ENCODE results near the gene METTL26. TPM values are rescaled to one million over a fixed set of nuclear protein-coding genes. Genes with fewer than 3 reads are reported as not detected.

METTL26 gene
- 60.9 and 72.6 TPM in 2 replicates for total RNA-seq (2014; rRNA removed; shearing (Covaris generic))

DNA sequence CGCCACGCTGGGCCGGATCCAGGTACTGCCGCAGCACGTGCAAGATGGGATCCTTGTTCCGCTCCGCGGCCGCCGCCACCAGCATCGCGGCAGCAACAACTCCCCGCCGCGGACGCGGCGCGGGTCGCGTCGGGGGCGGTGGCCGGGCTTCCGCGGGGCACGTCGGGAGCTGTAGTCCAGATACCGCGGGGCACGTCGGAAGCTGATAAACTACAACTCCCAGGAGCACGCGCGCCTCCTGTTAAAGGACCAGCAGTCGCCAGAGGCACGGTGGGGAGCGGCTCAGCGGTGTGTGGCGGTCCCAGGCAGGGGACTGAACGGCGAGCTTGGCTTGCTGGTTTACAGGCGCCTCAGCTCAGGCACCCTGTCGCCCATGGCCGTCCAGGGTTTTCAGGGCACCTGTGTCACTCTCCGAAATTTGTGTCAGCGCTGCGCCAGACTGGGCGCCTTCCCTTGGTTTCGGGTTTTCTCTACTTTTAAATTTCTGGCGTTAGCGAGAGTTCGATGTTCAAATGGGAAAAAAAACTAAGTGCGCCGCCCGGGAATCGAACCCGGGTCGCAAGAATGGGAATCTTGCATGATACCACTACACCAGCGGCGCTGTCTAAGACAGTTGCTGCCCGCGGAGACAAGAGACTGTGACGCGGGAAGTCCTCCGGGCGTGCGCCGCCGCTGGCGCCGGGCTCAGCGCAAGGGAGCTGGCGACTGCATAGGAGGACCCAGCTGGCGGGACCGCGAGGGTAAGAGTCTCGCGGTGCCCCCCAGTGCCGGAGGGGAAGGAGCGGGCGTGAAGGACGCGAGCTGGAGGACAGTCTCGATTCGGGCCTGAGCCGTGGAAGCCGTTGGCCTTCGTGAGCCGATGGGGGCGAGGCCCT lies at the start of gene METTL26:
Gene METTL26 (minus strand): TSS at position 100 of the 875 bp plus-strand sequence. CDS start 15 bp downstream, at position 85.
- Histone ChIP-seq H3K4me3 (peak within 1 kb of the TSS; percentile 85), H3K36me3 (no peaks in the 10 kb centered on the region), H3K27ac (peak within 1 kb of the TSS; percentile 53), H3K9me3 (replicated peaks) (no peaks in the 10 kb centered on the region), H3K4me1 (0 out of 2 replicates have a peak, but pooled peaks cover 4% of the 10 kb centered on the region), H3K27me3 (no peaks in the 10 kb centered on the region)
- peak; percentile 96 for DNase-seq

DNA sequence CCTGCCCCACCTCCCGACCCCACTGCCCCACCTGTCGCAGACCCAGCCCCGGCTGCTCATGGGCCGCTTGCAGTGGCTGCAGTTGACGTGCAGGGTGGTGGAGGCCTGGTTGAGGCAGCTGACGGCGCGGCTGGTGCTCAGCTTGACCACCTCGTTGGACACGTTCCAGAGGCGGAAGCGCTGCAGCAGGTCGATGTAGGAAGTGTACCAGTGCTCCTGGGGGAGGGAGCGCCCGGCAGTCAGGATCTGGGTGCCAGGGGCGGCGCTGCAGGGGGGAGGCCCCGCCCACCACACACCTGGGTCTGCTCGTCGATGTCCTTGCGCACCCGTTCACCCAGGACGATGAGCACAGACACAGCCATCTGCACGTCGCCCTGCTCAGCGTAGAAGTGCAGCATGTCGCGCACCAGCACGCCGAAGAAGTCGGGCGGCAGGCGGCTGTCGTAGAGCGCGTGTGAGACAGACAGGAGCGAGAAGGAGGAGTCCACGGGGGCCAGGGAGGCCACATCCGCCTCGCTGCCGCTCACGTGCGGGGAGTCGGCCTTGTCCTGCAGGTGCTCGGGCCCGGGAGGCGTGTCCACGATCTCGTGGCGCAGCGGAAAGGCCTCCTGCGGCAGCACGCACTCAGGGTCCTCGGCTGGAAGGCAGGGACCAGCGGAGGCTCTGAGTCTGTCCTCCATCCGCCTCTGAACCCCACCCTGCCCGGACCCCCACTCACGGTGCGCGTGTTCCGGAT lies 49.0 kb upstream of the METTL26 start:
- Histone ChIP-seq H3K27me3 (no peaks in the 10 kb centered on the region), H3K36me3 (peaks cover 20% of the 10 kb centered on the region), H3K27ac (no peak overlapping the region), H3K9me3 (replicated peaks) (no peaks in the 10 kb centered on the region), H3K4me1 (peaks cover 10% of the 10 kb centered on the region), H3K4me3 (no peak overlapping the region)
- DNase-seq = no peak

DNA sequence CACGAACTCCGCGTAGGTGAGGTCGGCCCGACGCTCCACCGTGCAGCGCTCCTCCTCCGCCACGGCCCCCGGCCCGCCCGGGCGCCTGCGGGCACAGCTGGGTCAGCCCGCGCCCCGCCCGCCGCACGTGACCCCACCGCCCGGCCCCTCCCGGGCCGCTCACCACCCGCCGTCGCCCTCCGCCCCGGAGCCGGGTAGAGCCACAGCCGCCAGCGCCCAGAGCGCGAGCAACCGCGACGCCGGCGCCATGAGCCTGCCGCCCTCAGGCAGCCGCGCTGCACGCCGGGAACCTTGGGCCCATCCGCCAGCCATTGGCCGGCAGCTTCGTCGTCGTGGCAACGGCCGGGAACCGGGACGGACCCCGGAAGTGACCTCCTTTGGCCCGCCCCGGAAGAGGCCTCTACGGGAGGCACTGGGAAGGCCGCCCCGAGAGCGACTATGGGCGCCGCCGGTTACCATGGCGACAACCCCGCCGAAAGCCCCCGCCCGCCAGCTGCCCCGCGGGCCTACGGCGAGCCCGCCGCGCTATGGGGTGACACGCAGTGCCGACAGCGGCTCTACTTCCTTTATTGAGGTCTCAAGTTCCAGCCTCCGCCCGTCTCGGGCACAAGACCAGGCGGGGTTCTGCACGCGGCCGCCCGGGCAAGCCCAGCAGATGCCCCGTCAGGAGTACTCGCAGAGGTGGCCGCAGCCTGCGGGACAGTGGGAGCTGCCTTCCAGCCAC lies 48.1 kb upstream of the METTL26 start, which contains the start of gene JMJD8:
Gene JMJD8 (minus strand): TSS at position 264 of the 724 bp plus-strand sequence. CDS start 15 bp downstream, at position 249.
- Histone ChIP-seq H3K36me3 (peaks cover 20% of the 10 kb centered on the region), H3K27ac (no peak within 1 kb of the TSS), H3K9me3 (replicated peaks) (no peaks in the 10 kb centered on the region), H3K27me3 (no peaks in the 10 kb centered on the region), H3K4me1 (peaks cover 10% of the 10 kb centered on the region), H3K4me3 (peak within 1 kb of the TSS; percentile 56)
- peak; percentile 96 to 97 for DNase-seq

DNA sequence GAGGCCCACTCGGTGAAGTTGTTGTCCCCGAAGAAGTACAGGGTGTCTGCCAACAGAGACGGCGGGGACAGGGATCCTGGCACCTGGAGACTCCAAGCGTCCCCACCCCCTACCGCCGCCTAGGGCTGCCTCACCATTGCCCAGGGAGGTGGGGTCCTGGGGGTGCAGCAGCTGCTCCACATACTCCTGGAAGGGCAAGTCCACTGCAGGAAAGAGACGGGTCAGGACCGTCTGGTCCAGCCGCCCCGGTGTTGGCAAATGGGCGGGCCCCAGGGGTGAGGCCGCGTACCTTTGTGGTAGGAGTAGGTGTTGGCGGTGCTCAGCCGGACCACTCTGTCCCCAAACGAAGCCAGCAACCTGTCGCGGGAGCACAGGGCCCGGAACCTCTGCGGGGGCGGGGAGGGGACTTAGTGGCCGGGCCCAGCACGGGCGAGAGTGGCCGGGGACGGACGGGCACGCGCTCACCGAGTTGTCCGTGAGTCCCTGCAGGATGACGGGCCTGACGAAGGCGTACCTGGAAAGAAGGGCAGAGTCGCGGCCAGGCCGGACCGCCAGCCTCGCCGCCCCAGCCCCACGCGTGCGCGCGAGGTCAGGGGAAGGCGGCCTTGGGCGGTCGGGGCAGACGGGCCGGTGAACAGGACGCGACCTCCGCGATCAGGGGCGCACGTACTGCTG lies 47.4 kb upstream of the METTL26 start:
- Histone ChIP-seq H3K4me1 (peaks cover 17% of the 10 kb centered on the region), H3K27ac (no peak overlapping the region), H3K27me3 (no peaks in the 10 kb centered on the region), H3K4me3 (peak overlapping the region; percentile 56), H3K36me3 (peaks cover 20% of the 10 kb centered on the region), H3K9me3 (replicated peaks) (no peaks in the 10 kb centered on the region)
- DNase-seq = no peak

DNA sequence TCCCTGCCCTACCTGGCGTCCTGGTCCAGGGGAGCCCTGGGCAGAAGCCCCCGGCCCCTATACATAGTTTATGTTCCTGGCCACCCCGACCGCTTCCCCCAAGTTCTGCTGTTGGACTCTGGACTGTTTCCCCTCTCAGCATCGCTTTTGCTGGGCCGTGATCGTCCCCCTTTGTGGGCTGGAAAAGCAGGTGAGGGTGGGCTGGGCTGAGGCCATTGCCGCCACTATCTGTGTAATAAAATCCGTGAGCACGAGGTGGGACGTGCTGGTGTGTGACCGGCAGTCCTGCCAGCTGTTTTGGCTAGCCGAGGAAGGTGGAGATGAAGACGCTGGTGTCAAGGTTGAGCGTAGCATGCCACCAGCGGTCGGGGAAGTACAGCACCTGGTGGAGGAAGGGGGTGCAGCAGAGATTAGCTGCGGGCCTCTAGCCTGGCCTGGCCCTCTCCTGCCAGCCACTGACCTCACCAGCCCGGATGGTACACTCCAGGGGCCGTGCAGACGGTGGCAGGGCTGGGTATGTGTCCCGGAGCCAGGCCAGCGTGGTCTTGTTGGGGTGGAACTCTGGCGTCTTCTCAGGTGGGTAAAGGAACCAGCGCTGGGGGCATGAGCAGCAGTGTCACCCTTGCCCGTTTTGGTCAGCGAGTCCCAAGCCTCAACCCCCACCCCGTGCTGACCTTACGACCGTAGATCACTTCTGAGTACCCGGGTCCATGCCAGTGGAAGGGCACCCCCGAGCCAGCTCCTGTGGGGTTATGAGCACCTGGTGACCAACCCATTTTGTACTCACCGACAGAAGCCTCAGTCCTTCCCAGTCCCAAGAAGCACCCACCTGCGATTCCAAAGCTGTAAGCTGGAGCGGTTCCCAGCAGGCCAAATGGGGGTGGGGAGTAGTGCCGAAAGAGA lies 46.6 kb upstream of the METTL26 start:
- no peak for DNase-seq
- peaks cover 20% of the 10 kb centered on the region for H3K4me1 ChIP-seq
- no peaks in the 10 kb centered on the region for H3K27me3 ChIP-seq
- no peak overlapping the region; the same call in 1 of the 2 replicates for H3K4me3 ChIP-seq
- H3K9me3 ChIP-seq (replicated peaks) = no peaks in the 10 kb centered on the region
- peaks cover 20% of the 10 kb centered on the region for H3K36me3 ChIP-seq
- H3K27ac ChIP-seq = no peak overlapping the region

DNA sequence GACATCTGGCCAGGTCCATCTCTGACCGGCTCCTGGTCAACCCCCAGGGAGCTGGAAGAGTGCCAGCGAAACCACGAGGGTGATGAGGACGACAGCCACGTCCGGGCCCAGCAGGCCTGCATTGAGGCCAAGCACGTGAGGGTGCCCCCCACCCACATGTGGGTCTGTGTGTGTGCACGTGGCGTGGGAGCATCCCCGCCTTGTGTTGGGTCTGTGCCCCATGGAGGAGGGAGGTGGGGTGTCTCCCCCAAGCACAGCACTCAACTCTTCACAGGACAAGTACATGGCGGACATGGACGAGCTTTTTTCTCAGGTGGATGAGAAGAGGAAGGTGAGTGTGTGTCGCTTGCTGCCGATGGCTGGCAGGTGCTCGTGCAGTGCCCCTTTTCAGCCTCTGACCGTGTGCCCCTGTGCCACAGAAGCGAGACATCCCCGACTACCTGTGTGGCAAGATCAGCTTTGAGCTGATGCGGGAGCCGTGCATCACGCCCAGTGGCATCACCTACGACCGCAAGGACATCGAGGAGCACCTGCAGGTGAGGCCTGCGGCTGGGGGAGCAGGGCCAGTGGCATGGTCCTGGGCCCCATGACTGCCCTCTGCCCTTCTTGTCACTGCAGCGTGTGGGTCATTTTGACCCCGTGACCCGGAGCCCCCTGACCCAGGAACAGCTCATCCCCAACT lies 45.8 kb upstream of the METTL26 start:
- no peaks in the 10 kb centered on the region for H3K9me3 ChIP-seq (replicated peaks)
- H3K36me3 ChIP-seq = peaks cover 20% of the 10 kb centered on the region
- DNase-seq = peak; percentile 52
- peak overlapping the region; percentile 69; the same call in 1 of the 2 replicates for H3K4me3 ChIP-seq
- H3K4me1 ChIP-seq = peaks cover 20% of the 10 kb centered on the region
- no peak overlapping the region for H3K27ac ChIP-seq
- H3K27me3 ChIP-seq = no peaks in the 10 kb centered on the region

DNA sequence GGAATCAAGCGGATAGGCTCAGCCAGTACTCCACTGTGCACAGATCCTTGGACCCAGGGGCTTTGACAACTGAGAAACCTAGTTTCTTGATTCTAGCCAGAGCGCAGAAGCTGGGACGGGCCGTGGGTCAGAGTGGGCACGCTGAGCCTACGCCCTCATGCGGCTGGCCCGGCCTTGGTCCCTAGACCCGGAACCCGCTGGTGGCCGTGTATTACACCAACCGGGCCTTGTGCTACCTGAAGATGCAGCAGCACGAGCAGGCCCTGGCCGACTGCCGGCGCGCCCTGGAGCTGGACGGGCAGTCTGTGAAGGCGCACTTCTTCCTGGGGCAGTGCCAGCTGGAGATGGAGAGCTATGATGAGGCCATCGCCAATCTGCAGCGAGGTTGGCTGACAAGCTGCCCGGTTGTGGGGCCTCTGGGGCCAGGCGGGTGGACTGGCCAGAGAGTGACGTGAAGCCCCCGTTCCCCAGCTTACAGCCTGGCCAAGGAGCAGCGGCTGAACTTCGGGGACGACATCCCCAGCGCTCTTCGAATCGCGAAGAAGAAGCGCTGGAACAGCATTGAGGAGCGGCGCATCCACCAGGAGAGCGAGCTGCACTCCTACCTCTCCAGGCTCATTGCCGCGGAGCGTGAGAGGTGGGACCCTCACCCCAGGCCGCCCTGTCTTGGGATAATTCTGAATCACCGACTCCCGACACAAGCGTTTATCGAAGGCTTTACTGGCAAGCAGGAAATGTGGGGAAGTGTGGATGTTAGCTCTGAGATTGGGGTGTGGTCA lies 45.1 kb upstream of the METTL26 start:
- Histone ChIP-seq H3K27me3 (no peaks in the 10 kb centered on the region), H3K27ac (no peak overlapping the region), H3K9me3 (replicated peaks) (no peaks in the 10 kb centered on the region), H3K4me1 (peaks cover 20% of the 10 kb centered on the region), H3K4me3 (peak overlapping the region; percentile 69), H3K36me3 (peaks cover 20% of the 10 kb centered on the region)
- DNase-seq = no peak

DNA sequence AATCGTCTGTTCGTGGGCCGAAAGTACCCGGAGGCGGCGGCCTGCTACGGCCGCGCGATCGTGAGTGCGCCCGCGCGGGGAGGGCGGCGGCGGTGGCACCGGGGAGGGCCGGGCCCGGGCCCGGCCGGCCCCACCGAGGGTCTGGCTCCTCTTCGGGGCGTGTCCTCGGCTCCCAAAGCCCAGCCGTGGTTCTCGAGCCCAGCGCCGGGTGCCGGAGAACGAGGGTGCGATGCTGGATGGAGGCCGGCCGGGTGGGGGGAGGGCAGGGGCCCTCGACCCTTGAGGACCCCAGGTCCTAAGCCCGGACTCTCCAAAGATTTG lies 44.5 kb upstream of the METTL26 start:
- H3K4me3 ChIP-seq = peak overlapping the region; percentile 69
- no peak overlapping the region for H3K27ac ChIP-seq
- peaks cover 20% of the 10 kb centered on the region for H3K4me1 ChIP-seq
- no peaks in the 10 kb centered on the region for H3K9me3 ChIP-seq (replicated peaks)
- no peak for DNase-seq
- H3K27me3 ChIP-seq = no peaks in the 10 kb centered on the region
- H3K36me3 ChIP-seq = peaks cover 17% of the 10 kb centered on the region

DNA sequence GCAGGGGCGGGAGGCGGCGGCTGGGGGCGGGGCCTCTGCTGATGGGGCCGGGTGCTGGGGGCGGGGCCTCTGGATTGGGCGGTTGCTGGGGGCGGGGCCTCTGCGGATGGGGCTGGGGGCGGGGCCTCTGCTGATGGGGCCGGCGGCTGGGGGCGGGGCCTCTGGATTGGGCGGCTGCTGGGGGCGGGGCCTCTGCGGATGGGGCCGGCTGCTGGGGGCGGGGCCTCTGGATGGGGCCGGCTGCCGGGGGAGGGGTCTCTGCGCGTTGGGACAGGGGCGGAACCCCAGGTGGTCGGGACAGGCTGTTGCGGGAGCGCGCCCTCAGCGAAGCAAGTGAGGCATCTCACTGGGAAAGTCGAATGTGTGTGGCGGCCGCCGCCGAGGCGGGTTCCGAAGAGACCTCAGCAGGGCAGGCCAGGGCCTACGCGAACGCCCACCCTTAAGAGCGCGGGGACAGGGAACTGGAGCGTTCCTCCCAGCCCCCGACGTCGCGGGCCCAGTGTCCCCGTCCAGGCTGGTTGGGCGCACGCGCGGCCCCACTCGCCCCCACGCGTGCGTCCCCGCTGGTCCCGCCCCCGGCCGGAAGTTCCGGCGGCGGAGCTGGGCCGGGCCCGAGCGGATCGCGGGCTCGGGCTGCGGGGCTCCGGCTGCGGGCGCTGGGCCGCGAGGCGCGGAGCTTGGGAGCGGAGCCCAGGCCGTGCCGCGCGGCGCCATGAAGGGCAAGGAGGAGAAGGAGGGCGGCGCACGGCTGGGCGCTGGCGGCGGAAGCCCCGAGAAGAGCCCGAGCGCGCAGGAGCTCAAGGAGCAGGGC lies 43.9 kb upstream of the METTL26 start, which contains the start of gene STUB1:
Gene STUB1 (plus strand): TSS at position 597 of the 811 bp plus-strand sequence. CDS start 116 bp downstream, at position 713.
- no peaks in the 10 kb centered on the region for H3K9me3 ChIP-seq (replicated peaks)
- H3K36me3 ChIP-seq = peaks cover 17% of the 10 kb centered on the region
- peak within 1 kb of the TSS; percentile 82 for H3K27ac ChIP-seq
- DNase-seq = peak; percentile 92 to 93
- H3K27me3 ChIP-seq = no peaks in the 10 kb centered on the region
- peak within 1 kb of the TSS; percentile 69 for H3K4me3 ChIP-seq
- peaks cover 20% of the 10 kb centered on the region for H3K4me1 ChIP-seq

DNA sequence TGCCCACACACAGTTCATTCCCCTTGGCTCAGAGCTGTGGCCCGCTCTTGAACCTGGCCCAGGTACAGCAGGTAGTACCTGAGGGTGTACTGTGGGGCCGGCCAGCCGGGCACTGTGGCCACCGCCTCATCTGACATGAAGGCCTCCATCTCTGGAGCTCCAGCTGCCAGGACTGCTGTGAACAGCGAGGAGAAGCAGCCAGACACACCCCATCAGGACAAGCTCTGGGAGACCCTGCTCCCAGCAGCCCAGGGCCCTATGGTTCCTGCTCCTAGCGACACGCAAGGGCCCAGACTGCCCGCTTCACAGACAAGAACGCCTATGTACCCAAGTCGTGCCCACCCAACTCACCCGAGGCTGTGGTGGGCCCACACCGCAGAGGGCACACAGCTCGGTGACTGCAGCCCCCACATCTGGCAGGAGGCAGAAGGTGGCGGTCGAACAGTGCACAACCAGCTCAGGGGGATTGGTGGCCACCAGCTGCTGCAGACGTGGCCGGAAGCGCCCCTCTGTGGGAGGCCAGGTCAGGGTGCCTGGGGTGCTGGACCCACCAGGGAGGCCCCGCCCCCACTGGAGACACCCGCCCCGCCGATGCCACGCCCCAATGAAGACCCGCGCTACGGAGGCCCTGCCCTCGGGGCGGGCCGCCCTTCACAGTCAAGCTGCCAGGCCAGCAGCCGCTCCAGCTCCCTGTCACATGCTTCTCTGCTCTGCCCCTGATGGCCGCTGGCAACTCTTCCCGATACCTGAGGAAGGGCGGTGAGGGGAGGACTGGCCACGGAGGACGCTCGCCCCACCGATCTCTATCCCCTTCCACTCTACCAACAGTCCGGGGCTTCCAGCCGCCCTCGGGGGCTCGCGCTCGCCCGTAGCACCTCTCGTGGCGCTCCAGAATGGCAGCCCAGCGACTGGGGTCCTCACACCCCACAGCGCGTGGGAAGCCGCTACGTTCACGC lies 43.0 kb upstream of the METTL26 start:
- DNase-seq = peak; percentile 92 to 93
- Histone ChIP-seq H3K27ac (peak overlapping the region; percentile 82), H3K9me3 (replicated peaks) (no peaks in the 10 kb centered on the region), H3K36me3 (peaks cover 20% of the 10 kb centered on the region), H3K4me3 (peak overlapping the region; percentile 65), H3K27me3 (no peaks in the 10 kb centered on the region), H3K4me1 (peaks cover 20% of the 10 kb centered on the region)
